GM12872 (cell line): ENCODE results near the gene GADD45A.

Source experiments
- CTCF ChIP-seq: IDR thresholded peaks from 3 replicates; pipeline ENCODE4 v1.5.1; 2011; ENCODE audit warnings: low read depth, mild to moderate bottlenecking, low read length, moderate library complexity; ENCODE audit not compliant: insufficient read depth

Gene GADD45A

DNA sequence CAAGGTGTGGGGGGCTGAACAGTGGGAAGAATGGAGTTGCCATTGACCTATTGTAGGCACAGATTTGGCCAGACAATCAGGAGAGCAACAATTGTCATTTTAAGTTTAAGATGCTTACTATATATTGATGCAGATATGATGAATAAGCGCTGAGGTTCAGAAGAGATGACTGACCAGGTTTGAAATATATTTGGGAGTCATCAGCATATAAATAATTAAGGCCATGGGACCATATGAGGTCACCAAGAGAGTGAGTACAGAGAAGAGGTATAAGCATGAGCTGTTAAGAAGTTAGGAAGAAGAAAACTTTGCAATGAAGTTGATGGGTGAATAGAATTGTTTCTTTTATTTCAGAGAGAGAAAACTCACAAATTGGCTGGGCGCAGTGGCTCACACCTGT, 4.5 kb upstream of the GADD45A start:
- no peak for TF ChIP-seq CTCF

DNA sequence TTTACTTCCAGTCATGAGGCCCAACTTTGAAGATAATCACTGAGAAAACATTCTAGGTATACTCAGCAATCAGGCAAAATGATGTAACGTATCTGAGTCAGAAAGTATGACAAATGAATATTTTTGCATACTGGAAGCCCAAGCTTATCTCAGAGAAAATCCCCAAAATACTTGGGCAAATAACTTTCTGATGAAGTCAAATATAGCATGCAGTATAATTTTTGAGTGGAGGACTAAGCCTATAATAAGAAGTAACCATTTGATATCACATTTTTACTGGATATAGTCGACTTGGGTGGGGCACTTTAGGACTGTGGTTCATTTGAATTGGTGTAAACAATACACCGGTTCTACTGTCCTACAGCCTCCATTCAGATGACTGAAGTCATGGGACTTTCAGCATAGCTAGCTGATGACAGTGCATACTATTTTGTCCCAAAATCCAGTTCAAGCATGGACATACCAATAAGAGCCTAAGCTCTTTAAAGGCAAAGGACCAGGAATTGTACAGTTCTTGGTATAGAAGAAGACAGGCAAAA, 2.3 kb upstream of the GADD45A start:
- TF ChIP-seq CTCF: no peak

GRCh38 chr1:67683316-67683715, 1.7 kb upstream of the GADD45A start:
- no peak for TF ChIP-seq CTCF

DNA sequence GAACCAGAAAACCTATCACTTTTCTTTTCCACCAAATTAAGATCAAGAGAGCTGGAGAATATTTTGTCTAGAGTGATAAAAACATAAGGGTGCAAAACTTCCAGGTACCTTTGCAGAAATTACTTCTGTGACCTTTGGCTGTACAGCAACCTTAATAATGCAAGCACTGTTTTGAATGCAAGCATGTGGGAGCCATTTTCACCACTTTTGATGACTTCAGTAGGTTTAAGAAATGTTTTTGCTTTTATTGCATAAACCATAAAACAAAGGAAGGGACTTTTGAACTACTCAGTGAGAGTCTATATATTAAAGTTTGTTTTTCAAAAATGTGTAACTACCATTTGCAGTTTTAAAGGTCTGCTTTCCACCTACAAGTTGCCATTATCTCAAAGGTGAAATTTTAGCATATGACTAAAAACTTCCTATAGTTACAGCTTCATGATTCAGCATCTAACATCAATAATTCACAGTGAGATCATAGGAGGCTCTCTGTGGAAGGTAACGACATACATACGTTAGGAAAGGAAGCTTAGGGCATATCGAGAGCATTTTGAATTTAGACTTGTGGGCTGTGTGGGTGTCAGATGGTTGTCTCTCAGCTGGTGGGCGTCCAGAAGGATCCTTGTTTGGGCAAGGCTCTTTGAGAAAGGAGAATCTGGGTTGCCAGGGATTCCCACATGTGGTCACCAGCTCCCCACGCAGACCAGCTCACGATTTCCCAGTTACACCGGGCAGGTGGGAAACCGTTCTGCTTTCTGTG, 1.1 kb upstream of the GADD45A start:
- no peak for TF ChIP-seq CTCF

GRCh38 chr1:67684526-67685066, 405 bp upstream of the GADD45A start:
- TF ChIP-seq CTCF: no peak

DNA sequence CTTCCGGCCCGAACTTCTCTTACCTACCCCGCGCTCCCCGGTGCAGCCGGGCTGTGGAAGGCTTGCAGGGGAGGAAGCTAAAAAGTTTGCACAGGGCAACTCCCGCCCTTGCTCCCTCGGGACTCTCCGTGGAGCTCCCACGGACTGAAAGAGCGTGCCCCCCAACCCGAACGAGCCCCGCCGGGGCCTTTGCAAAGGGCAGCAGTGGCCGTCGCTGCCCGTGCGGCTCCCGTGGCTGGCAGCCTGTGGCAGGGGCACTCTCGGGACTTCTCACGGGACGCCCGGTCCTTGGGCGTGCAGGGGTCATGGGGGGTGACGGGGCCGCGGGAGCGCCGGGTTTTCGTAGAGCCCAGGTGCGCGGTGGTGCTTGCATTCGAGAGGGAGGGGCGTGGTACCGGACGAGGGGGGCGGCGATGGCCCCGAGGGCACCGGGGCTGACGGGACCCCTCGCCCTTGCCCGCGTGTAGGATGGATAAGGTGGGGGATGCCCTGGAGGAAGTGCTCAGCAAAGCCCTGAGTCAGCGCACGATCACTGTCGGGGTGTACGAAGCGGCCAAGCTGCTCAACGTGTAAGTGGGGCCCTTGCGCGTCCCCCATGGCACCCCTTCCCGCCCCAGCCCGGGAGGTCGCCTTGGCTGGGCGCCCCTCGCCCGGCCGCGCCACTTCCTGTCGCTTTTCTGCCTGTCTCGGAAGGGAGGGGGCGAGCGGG, 711 bp downstream of the GADD45A start:
- no peak for TF ChIP-seq CTCF
